Stomach (tissue), 9 donors: ENCODE results near the gene LYRM2. TPM values are rescaled to one million over a fixed set of nuclear protein-coding genes. Genes with fewer than 3 reads are reported as not detected.

Source experiments
- DNase-seq, 2 donors: peaks; one replicate each; pipeline versions ENCODE4 v3.0.0 to v3.0.0-alpha.2; 2013 to 2019
- H3K27ac ChIP-seq, 5 donors: fragments of 200-600 bp in 4 of 5; sonication (generic) in 4 of 5; one replicate each; pipeline ENCODE4 v1.5.1; 2013 to 2019; ENCODE audit warnings: mild to moderate bottlenecking in 1 of 5, moderate library complexity in 1 of 5
- H3K27me3 ChIP-seq, 3 donors: fragments of 200-600 bp; sonication (generic); one replicate each; pipeline ENCODE4 v1.5.1; 2017 to 2019; ENCODE audit warnings: mixed run types in 1 of 3
- H3K36me3 ChIP-seq, 4 donors: fragments of 200-600 bp; sonication (generic); 1 replicate in 3 of 4; 2 replicates in 1 of 4; pipeline ENCODE4 v1.5.1; 2016 to 2019
- H3K4me1 ChIP-seq, 4 donors: fragments of 200-600 bp; sonication (generic); one replicate each; pipeline ENCODE4 v1.5.1; 2016 to 2019
- H3K4me3 ChIP-seq, 4 donors: fragments of 200-600 bp; sonication (generic) in 3 of 4; one replicate each; pipeline ENCODE4 v1.5.1; 2016 to 2019; ENCODE audit warnings: mild to moderate bottlenecking in 1 of 4
- H3K9me3 ChIP-seq, 4 donors: fragments of 200-600 bp; sonication (generic); one replicate each; pipeline ENCODE4 v1.5.1; 2016 to 2019
- EP300 ChIP-seq: sonication (generic); formaldehyde crosslinking; IDR thresholded peaks from one replicate; pipeline ENCODE4 v1.6.1; 2017; ENCODE audit warnings: antibody characterized with exemption
- POLR2A ChIP-seq, 4 donors: fragments of 450-650 bp; IDR thresholded peaks; one replicate each; pipeline ENCODE4 v1.6.1; 2016; ENCODE audit warnings: antibody characterized with exemption in 4 of 4, control low read depth in 2 of 4, mild to moderate bottlenecking in 1 of 4, moderate library complexity in 1 of 4
- POLR2AphosphoS5 ChIP-seq, 3 donors: sonication (generic); formaldehyde crosslinking; IDR thresholded peaks; one replicate each; pipeline ENCODE4 v1.6.1; 2016; ENCODE audit warnings: antibody characterized with exemption in 3 of 3
- WGBS, 5 donors: extraction: QIAGEN DNeasy Blood & Tissue Kit in 3 of 5; methylation state at CpG; one replicate each; pipeline versions ENCODE4 v1.1.5 to v1.1.7; 2013 to 2018; 5-methylcytosine and 5-hydroxymethylcytosine counted together
- intact Hi-C: fragments of 100-400 bp; cut with DNase I; formaldehyde crosslinking; loops from one replicate; pipeline ENCODE4 v1.15.1; 2023; ENCODE audit warnings: low total_unique reads
- polyA plus RNA-seq, 3 donors: library from polyadenylated mRNA; stranded (reverse); fragments of 200-250 nt; gene quantifications; one replicate each; pipeline ENCODE4 v1.2.3, GENCODE V29; 2013
- total RNA-seq, 5 donors: library from RNA; depleted of rRNA; stranded (reverse); fragments of >200 nt; gene quantifications; one replicate each; pipeline versions ENCODE4 v1.1.0 to v1.2.3, GENCODE V29; 2014 to 2016
- TF ChIP-seq, protein P1 (sequence below), 7 experiments: fragments of 450-650 bp in 4 of 7; fragments of 200-600 bp in 3 of 7; sonication (generic) in 3 of 7; IDR thresholded peaks; one replicate each; pipeline ENCODE4 v1.5.1; 2016 to 2019; ENCODE audit warnings: antibody characterized with exemption in 7 of 7, control low read depth in 2 of 7, mild to moderate bottlenecking in 1 of 7
- donor health status: healthy with polysubstance abuse.
- donor health status: Bipolar disorder and iron deficiency.
- donor health status: healthy.

LYRM2 gene
- total and polyA plus RNA-seq, 8 donors = 1.4 to 26.7 (median 13.0) TPM

DNA sequence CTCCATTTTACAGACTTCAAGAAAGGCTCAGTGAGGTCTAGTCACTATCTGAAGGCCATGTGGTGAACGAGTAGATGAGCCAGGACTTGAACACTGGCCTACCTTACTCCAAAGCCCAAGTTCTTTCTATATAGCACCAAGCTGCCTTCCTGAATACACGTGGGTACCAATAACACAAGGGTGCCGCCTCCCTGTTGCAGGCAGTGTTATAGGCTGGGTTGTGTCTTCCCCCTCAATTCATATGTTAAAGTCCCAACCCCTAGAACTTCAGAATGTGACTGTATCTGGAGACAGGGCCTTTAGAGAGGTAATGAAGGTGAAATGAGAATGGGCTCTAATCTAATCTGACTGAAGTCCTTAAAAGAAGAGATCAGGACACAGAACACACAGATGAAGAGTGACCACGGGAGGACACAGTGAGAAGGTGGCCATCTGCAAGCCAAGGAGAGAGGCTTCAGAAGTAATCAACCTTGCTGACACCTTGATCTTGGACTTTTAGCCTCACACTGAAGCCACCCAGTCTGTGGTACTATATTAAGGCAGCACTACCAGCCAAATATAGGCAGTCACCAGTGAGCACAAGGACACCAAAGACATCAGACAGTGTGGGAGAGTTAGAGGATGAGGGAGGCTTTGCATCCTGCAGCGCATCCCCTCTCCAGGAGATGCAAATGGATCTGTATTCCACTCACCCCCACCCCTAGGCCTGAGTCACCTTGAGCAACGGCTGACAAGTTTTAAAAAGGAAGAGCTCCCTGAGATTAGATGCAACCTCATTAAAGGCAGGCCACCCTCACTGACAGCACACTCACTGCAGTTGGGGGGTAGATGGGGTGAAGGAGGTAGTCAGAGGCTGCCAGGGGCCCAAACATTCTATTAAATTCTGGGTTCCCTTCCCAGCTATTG, 40.9 kb upstream of the LYRM2 start:
- Histone ChIP-seq H3K27me3 (no peaks in the 10 kb centered on the region), H3K9me3 (no peaks in the 10 kb centered on the region), H3K36me3 (peaks cover 73 to 100% (median 100%) of the 10 kb centered on the region in 4 donors), H3K4me3 (no peak overlapping the region), H3K27ac (no peak overlapping the region), H3K4me1 (no peaks in the 10 kb centered on the region)
- no peak for TF ChIP-seq POLR2AphosphoS5 (IDR thresholded peaks at IDR 0.05)
- 79 to 88% (median 81%) methylated on average over 6 of the region's 6 CpGs for WGBS, 5 donors
- intact Hi-C loops = no loop called here
- no peak for DNase-seq

DNA sequence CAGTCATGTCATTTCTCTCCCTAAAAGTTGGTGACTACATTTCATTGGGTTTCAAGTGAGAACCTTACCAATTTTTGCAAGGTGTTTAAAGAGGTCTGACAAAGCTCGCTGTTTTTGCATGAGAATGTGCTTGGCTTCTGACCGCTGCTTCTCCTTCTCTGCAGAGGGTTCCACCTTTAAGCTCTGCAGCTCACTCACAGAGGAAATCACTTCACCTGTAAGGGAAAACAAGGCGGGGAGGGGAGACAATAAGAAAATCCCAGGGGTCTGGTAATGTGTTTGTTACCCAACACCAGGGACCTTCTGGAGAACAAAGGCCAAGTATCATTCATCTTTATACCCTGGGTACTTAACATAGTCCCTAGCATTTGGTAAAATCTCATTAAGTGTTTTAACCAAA, 40.0 kb upstream of the LYRM2 start:
- Histone ChIP-seq H3K27ac (no peak overlapping the region), H3K27me3 (no peaks in the 10 kb centered on the region), H3K4me1 (no peaks in the 10 kb centered on the region), H3K4me3 (no peak overlapping the region), H3K36me3 (peaks cover 73 to 100% (median 100%) of the 10 kb centered on the region in 4 donors), H3K9me3 (no peaks in the 10 kb centered on the region)
- intact Hi-C loops = no loop called here
- no peak for TF ChIP-seq EP300
- no peak for TF ChIP-seq POLR2A (IDR thresholded peaks at IDR 0.05)
- no peak for TF ChIP-seq POLR2AphosphoS5 (IDR thresholded peaks at IDR 0.05)
- TF ChIP-seq, protein P1, sequence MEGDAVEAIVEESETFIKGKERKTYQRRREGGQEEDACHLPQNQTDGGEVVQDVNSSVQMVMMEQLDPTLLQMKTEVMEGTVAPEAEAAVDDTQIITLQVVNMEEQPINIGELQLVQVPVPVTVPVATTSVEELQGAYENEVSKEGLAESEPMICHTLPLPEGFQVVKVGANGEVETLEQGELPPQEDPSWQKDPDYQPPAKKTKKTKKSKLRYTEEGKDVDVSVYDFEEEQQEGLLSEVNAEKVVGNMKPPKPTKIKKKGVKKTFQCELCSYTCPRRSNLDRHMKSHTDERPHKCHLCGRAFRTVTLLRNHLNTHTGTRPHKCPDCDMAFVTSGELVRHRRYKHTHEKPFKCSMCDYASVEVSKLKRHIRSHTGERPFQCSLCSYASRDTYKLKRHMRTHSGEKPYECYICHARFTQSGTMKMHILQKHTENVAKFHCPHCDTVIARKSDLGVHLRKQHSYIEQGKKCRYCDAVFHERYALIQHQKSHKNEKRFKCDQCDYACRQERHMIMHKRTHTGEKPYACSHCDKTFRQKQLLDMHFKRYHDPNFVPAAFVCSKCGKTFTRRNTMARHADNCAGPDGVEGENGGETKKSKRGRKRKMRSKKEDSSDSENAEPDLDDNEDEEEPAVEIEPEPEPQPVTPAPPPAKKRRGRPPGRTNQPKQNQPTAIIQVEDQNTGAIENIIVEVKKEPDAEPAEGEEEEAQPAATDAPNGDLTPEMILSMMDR (IDR thresholded peaks at IDR 0.05) = no peak
- 91 to 99% (median 93%) methylated on average over 3 of the region's 3 CpGs for WGBS, 5 donors
- DNase-seq = no peak

DNA sequence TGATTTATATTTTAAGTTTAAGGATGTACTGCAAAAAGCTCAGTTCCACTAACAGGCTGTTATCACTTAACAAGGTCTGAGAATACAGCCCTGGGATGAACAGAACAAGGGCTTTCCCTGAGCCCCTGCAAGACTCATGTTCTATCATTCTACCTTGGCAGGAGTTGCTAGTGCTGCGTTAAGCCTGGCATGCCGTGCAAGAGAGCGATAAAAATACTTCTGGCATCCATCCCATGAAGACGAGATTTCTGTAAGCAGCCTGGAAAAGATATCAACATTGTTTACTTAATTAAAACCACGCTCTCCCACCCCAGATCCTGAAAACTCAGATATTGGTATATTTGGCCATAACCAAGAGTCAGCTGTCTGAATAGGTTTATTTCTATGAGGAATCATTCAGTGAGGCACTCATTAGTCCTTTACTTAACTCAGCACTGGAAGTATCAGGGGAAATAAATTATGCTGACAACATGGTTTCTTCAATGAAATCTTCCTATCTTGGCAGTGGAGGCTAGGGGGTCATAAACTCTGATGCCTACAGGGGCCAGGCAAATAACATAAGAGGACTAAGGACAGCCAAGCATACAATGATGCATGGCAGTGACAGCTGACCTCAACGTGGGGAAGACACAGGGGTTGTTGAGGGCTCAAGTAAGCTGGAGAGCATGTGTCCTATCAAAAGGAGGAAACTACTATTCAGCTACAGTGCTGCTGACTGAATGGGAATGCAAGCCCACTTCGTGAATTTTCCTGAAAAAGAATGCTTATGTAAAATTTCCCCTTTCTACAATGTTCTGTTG, 37.6 kb upstream of the LYRM2 start:
- intact Hi-C loops = no loop called here
- Histone ChIP-seq H3K27me3 (no peaks in the 10 kb centered on the region), H3K9me3 (no peaks in the 10 kb centered on the region), H3K4me3 (no peak overlapping the region), H3K36me3 (peaks cover 82 to 100% (median 100%) of the 10 kb centered on the region in 4 donors), H3K4me1 (no peaks in the 10 kb centered on the region), H3K27ac (no peak overlapping the region)
- peak in 1 of 2 donors; percentile 23 for DNase-seq
- WGBS, 5 donors = 31 to 62% (median 39%) methylated on average over 7 of the region's 7 CpGs
- TF ChIP-seq EP300 (no peak), POLR2AphosphoS5 (IDR thresholded peaks at IDR 0.05) (no peak), POLR2A (IDR thresholded peaks at IDR 0.05) (no peak)
- TF ChIP-seq, protein P1 (IDR thresholded peaks at IDR 0.05) = no peak

DNA sequence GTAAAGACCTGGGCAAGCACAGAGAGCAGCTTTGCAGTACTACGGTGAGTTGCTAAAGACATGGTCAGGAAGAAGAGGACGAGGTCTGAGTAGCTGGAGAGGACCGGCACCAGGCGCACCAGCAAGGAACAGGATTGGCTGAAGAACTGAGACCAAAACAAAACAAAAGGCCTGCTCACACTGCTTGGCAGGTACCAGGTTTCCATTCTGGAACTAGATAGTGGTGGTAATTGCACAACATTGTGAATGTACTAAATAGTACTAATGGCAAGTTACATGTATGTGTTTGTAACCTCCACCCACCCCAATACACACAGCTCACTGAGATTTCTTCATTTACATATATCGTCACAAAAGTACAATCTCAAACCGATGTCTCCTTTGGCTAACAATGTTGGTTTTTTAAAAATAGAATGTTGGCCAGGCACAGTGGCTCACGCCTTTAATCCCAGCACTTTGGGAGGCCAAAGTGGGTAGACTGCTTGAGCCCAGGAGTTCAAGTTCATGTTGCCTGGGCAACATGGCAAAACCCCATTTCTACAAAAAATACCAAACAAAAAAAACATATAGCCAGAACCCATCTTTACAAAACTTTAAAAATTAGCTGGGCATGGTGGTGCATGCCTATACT, 32.5 kb upstream of the LYRM2 start:
- Histone ChIP-seq H3K36me3 (peaks cover 54 to 98% (median 92%) of the 10 kb centered on the region in 4 donors), H3K4me3 (no peak overlapping the region), H3K9me3 (no peaks in the 10 kb centered on the region), H3K4me1 (no peaks in the 10 kb centered on the region), H3K27me3 (no peaks in the 10 kb centered on the region), H3K27ac (no peak overlapping the region)
- DNase-seq = no peak
- 93 to 97% (median 95%) methylated on average over 7 of the region's 7 CpGs for WGBS, 5 donors
- TF ChIP-seq EP300 = no peak
- TF ChIP-seq POLR2A (IDR thresholded peaks at IDR 0.05) = no peak
- TF ChIP-seq POLR2AphosphoS5 (IDR thresholded peaks at IDR 0.05) = no peak
- TF ChIP-seq, protein P1 (IDR thresholded peaks at IDR 0.05) = no peak
- intact Hi-C loops = no loop called here
